ENCODE measurements around the gene COL27A1. TPM values are rescaled to one million over a fixed set of nuclear protein-coding genes. Genes with fewer than 3 reads are reported as not detected.

COL27A1 gene
- total RNA-seq, 1 donor from 2014 or later = 3.9 TPM

GRCh38 chr9:114226246-114227055 is 71.1 kb downstream of the COL27A1 start:
- H3K4me3 Mint-ChIP-seq (ENCODE audit: unreplicated experiment) = no peak overlapping the region
- H3K27ac Mint-ChIP-seq (ENCODE audit: unreplicated experiment) = no peak overlapping the region

GRCh38 chr9:114227288-114228015 is 72.1 kb downstream of the COL27A1 start:
- Mint-ChIP-seq H3K4me3 (ENCODE audit: unreplicated experiment) (no peak overlapping the region), H3K9me3 (ENCODE audit: unreplicated experiment) (peaks cover 9% of the 10 kb centered on the region), H3K27ac (ENCODE audit: unreplicated experiment) (peak overlapping the region; percentile 5), H3K4me1 (ENCODE audit: low read depth, unreplicated experiment) (peaks cover 17% of the 10 kb centered on the region), H3K36me3 (ENCODE audit: unreplicated experiment) (no peaks in the 10 kb centered on the region), H3K27me3 (ENCODE audit: unreplicated experiment) (peaks cover 6% of the 10 kb centered on the region)
- TF ChIP-seq CTCF (IDR thresholded peaks at IDR 0.05; ENCODE audit: partially characterized antibody, unreplicated experiment) = no peak
- peak; percentile 58 for DNase-seq

More at GRCh38 chr9:114226246-114227055, 71.1 kb downstream of the COL27A1 start:
- DNase-seq = no peak
- H3K27me3 Mint-ChIP-seq (ENCODE audit: unreplicated experiment) = peaks cover 4% of the 10 kb centered on the region
- H3K36me3 Mint-ChIP-seq (ENCODE audit: unreplicated experiment) = no peaks in the 10 kb centered on the region
- TF ChIP-seq CTCF (IDR thresholded peaks at IDR 0.05; ENCODE audit: partially characterized antibody, unreplicated experiment) = no peak
- peaks cover 9% of the 10 kb centered on the region for H3K9me3 Mint-ChIP-seq (ENCODE audit: unreplicated experiment)
- peaks cover 17% of the 10 kb centered on the region for H3K4me1 Mint-ChIP-seq (ENCODE audit: low read depth, unreplicated experiment)

- no peak for DNase-seq
- no peak overlapping the region for H3K4me3 Mint-ChIP-seq (ENCODE audit: unreplicated experiment)
- peaks cover 7% of the 10 kb centered on the region for H3K27me3 Mint-ChIP-seq (ENCODE audit: unreplicated experiment)
- no peak overlapping the region for H3K27ac Mint-ChIP-seq (ENCODE audit: unreplicated experiment)
- no peaks in the 10 kb centered on the region for H3K36me3 Mint-ChIP-seq (ENCODE audit: unreplicated experiment)
- H3K4me1 Mint-ChIP-seq (ENCODE audit: low read depth, unreplicated experiment) = peaks cover 17% of the 10 kb centered on the region
- H3K9me3 Mint-ChIP-seq (ENCODE audit: unreplicated experiment) = peaks cover 9% of the 10 kb centered on the region
- TF ChIP-seq CTCF (IDR thresholded peaks at IDR 0.05; ENCODE audit: partially characterized antibody, unreplicated experiment) = no peak
Measured at GRCh38 chr9:114228016-114228808, 72.9 kb downstream of the COL27A1 start.

GRCh38 chr9:114229295-114229694 is 74.0 kb downstream of the COL27A1 start:
- Mint-ChIP-seq H3K9me3 (ENCODE audit: unreplicated experiment) (peaks cover 9% of the 10 kb centered on the region), H3K27ac (ENCODE audit: unreplicated experiment) (no peak overlapping the region), H3K27me3 (ENCODE audit: unreplicated experiment) (peaks cover 8% of the 10 kb centered on the region), H3K4me1 (ENCODE audit: low read depth, unreplicated experiment) (peaks cover 17% of the 10 kb centered on the region), H3K4me3 (ENCODE audit: unreplicated experiment) (no peak overlapping the region), H3K36me3 (ENCODE audit: unreplicated experiment) (no peaks in the 10 kb centered on the region)
- TF ChIP-seq CTCF (IDR thresholded peaks at IDR 0.05; ENCODE audit: partially characterized antibody, unreplicated experiment) = no peak
- DNase-seq = no peak
